Measurements from ENCODE around the gene GRID1. TPM values are rescaled to one million over a fixed set of nuclear protein-coding genes. Genes with fewer than 3 reads are reported as not detected.

The GRID1 gene
- total RNA-seq = 0.12 and 0.34 TPM in 2 replicates

GRCh38 chr10:86366033-86366901, at the start of gene GRID1:
GRID1 (minus strand) TSS chr10:86366795.

Other genes starting within 250 kb of the GRID1 start
- gene WAPL, start 155.0 kb upstream of the GRID1 start, total RNA-seq = 22.5 and 24.1 TPM in 2 replicates